IPS DF 6.9 (cell line): ENCODE data around the gene MMP15.
A peak's percentile ranks its signal among the peaks of the same experiment; 100 is the strongest.
"Not testable (repeated sequence)": the region's sequence is repeated elsewhere in the genome, so short reads cannot be mapped to it uniquely, and the experiment has no call there.

Experiments used
- DNase-seq: peaks from one replicate; pipeline ENCODE4 v3.0.0-alpha.2; 2013; ENCODE audit warnings: low read depth, low spot score
- H3K27ac ChIP-seq: one replicate; pipeline ENCODE4 v1.5.1; 2013; ENCODE audit warnings: low read length, control low read depth
- H3K27me3 ChIP-seq: 2 replicates; pipeline ENCODE4 v1.6.1; 2013; ENCODE audit warnings: mild to moderate bottlenecking, low read length; ENCODE audit not compliant: control insufficient read depth, insufficient read depth
- H3K36me3 ChIP-seq: 2 replicates; pipeline ENCODE4 v1.6.1; 2013; ENCODE audit warnings: low read length; ENCODE audit not compliant: control insufficient read depth, insufficient read depth
- H3K4me1 ChIP-seq: 2 replicates; pipeline ENCODE4 v1.6.1; 2013; ENCODE audit warnings: low read length; ENCODE audit not compliant: control insufficient read depth, insufficient read depth
- H3K4me3 ChIP-seq: 2 replicates; pipeline ENCODE4 v1.5.1; 2013; ENCODE audit warnings: mild to moderate bottlenecking, low read length
- H3K9me3 ChIP-seq: 2 replicates; pipeline ENCODE4 v1.6.1; 2013; ENCODE audit warnings: low read length, inconsistent platforms; ENCODE audit not compliant: control insufficient read depth, insufficient read depth
- WGBS: extraction: QIAGEN DNeasy Blood & Tissue Kit; methylation state at CpG from one replicate; pipeline ENCODE4 v1.1.7; 2013; ENCODE audit warnings: mixed read lengths, missing lambda C conversion rate; ENCODE audit not compliant: insufficient read length, insufficient coverage; 5-methylcytosine and 5-hydroxymethylcytosine counted together

Gene MMP15

DNA sequence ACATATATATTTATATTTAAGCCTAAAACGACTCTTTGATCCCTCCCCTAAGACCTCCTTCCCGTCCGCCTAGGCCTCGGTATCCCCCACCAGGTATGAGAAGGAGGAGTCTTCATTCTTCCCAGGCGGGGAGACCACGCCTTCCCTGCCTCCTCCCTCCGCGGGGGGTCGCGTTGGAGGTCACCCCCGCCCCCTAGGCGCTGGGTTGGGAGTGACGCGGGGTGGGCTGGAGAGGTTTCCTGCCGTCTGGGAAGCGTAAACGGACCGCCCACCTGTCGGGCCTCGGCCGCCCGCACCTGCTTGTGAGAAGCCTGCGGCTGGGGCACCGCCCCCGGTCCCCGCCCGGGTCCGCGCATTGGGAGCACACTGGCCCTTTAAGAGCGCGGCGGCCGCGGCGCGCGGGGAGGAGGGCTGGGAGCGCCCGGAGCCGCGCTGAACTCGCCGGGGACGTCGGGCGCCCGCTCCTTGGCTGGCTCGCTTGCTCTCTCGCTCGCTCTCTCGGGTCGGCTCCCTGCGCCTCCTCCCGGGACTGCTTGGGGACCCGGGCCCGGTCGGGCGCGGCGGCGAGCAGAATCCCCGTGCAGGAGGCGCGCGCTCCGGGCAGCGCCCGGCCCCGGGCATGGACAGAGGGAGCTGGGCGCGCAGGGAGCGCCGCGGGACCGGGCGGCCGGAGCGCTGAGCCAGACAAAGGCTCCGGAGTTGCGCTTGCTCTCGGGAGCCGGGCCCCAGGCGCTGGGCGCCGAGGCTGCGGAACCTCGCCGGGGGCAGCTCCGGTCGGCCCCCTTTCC is at the start of gene MMP15:
Gene MMP15 (plus strand): TSS at position 404 of the 788 bp plus-strand sequence. CDS start 597 bp downstream, outside the sequence.
- H3K9me3 ChIP-seq = no peaks in the 10 kb centered on the region
- no peaks in the 10 kb centered on the region for H3K27me3 ChIP-seq
- H3K4me3 ChIP-seq = peak within 1 kb of the TSS; percentile 68
- no peak within 1 kb of the TSS for H3K27ac ChIP-seq
- no CpG with 5 or more reads among the region's 90 CpGs for WGBS
- peak; percentile 93 for DNase-seq
- H3K4me1 ChIP-seq = peaks cover 14% of the 10 kb centered on the region
- no peaks in the 10 kb centered on the region for H3K36me3 ChIP-seq

DNA sequence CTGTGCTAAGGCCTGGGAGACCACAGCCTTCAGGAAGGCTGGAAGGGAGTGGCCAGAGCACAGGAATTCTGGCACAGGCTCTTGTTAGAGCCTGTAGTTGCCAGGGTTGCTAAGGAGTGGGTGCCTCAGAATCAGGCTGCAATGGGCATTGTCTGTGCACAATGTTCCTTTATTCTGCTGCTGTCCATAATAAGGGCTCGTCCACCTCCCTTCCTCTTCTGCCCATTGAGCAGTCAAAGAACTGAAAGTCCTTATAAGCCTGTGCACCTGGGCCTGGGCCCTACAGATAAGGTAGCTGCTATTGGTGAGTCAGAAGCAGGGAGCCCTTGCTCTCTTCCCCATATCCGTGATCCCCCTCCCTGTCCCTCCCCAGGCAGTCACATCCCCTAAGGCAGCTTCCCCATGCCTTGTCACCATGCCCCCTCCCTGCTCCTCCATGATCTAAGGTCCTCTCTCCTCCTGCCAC is 49.2 kb upstream of the MMP15 start:
- Histone ChIP-seq H3K9me3 (no peaks in the 10 kb centered on the region), H3K4me1 (no peaks in the 10 kb centered on the region), H3K36me3 (no peaks in the 10 kb centered on the region), H3K4me3 (no peak overlapping the region), H3K27me3 (no peaks in the 10 kb centered on the region), H3K27ac (no peak overlapping the region)
- no peak for DNase-seq
- no CpG with 5 or more reads among the region's 2 CpGs for WGBS

DNA sequence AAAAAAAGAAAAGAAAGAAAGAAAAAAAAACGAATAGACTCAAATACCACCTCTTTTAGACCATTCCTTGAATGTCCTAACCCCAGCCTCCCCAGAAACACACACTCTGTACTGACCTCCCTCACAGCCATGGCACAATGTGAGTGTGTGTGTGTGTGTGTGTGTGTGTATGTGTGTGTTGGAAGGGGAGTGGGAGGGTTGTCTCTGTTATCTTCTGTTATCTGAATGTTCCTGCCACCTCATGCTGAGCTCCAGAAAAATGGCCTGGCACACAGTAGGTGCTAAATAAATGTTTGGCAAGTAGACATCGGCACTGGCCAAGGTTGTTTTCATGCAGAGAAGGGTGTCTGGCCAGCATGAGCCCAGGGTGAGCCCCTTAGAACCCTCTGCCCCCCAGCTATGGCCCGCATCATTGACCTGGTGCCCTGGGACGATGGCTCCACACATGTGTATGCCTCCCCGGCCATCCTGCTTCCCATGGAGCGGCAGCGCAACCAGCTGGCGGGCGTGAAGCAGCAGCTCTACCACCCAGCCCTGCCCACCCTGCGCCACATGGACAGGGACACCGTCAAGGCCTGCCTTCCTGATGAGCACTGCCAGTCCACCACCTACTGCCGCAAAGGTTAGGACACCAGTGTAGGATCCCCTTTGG is 48.0 kb upstream of the MMP15 start:
- H3K27ac ChIP-seq = no peak overlapping the region
- no CpG with 5 or more reads among the region's 12 CpGs for WGBS
- no peaks in the 10 kb centered on the region for H3K36me3 ChIP-seq
- no peak overlapping the region for H3K4me3 ChIP-seq
- no peaks in the 10 kb centered on the region for H3K4me1 ChIP-seq
- DNase-seq = no peak
- H3K27me3 ChIP-seq = no peaks in the 10 kb centered on the region
- no peaks in the 10 kb centered on the region for H3K9me3 ChIP-seq

DNA sequence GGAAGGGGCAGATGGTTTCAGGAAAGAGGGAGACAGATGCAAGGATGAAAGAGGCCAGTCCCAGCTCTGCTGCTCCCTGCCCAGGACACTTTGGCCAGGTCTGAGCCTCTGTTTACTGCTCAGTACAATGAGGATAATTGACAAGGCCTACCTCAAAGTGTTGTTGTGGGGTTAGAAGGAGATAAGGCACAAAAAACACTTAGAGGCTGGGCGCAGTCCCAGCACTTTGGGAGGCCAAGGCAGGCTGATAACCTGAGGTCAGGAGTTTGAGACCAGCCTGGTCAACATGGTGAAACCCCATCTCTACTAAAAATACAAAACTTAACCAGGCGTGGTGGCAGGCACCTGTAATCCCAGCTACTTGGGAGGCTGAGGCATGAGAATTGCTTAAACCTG is 47.5 kb upstream of the MMP15 start:
- H3K4me3 ChIP-seq, H3K27me3 ChIP-seq, DNase-seq, H3K27ac ChIP-seq, H3K9me3 ChIP-seq, H3K4me1 ChIP-seq, H3K36me3 ChIP-seq: not testable (repeated sequence)
- no CpG with 5 or more reads among the region's 2 CpGs for WGBS

DNA sequence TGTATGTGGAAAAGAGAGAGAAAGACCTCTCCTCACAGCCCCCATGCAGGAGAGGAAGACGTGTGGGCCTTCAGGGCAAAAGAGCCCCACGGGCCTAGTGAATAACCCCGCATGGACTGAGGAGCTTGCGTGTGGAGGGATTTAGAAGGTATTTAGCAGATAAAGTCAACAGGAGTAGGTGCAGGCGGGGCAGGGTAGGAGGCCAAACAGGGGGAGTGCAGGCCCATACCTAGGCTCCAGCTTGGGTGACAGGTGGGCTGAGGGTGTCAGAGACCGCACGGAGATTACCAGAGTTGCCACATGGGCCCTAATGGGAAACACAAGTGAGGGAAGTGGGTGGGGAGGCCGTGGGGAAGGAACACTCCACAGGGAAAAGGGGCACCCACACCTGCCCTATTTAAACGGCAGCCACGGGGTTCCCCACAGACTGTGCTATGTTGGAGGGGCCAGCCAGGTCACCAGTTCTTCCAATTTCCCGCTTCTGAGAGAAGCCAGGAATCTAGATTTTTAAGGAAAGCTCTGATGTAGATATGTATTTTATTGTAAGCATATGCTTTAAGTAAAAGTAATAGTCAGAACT is 46.5 kb upstream of the MMP15 start:
- Histone ChIP-seq H3K27me3 (no peaks in the 10 kb centered on the region), H3K4me1 (no peaks in the 10 kb centered on the region), H3K4me3 (no peak overlapping the region), H3K9me3 (no peaks in the 10 kb centered on the region), H3K36me3 (no peaks in the 10 kb centered on the region), H3K27ac (no peak overlapping the region)
- WGBS = no CpG with 5 or more reads among the region's 11 CpGs
- DNase-seq = no peak

DNA sequence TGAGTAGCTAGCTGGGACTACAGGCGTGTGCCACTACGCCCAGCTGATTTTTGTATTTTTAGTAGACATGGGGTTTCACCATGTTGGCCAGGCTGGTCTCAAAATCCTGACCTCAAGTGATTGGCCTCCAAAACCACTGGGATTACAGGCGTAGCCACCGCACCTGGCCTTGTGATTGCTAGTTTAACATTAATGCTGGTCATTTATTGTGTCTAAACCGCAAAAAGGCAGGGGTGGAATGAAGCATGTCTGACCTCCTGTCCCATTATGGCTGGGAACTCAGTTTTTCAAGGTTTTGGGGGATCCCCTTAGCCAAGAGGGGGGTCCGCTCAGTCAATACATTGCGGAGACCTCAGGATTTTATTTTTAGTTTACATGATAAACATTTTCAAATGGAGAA is 43.9 kb upstream of the MMP15 start:
- WGBS = no CpG with 5 or more reads among the region's 7 CpGs
- DNase-seq = no peak
- Histone ChIP-seq H3K27ac (no peak overlapping the region), H3K4me3 (no peak overlapping the region), H3K27me3 (peaks cover 7% of the 10 kb centered on the region; the same call in 1 of the 2 replicates), H3K36me3 (no peaks in the 10 kb centered on the region), H3K9me3 (no peaks in the 10 kb centered on the region), H3K4me1 (no peaks in the 10 kb centered on the region)

DNA sequence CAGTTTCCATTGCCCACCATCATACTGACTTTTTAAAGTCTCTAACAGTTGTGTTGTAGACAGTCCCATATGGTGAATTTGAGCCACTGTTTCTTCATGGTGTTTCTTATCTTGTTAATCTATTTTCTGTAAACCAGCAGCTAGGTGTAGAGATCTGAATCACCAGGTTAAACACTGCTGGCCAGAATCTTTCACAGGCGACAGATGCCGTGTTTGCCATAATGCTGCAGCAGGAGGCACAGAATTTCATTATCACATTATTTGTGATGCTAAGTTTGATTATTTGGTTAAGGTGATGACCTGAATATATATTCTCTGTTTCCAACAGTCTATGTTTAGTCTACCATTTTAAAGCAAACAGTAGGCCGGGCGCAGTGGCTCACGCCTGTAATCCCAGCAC is 43.2 kb upstream of the MMP15 start:
- H3K27me3 ChIP-seq = peaks cover 7% of the 10 kb centered on the region; the same call in 1 of the 2 replicates
- H3K4me3 ChIP-seq = no peak overlapping the region
- H3K9me3 ChIP-seq = no peaks in the 10 kb centered on the region
- DNase-seq = no peak
- WGBS = no CpG with 5 or more reads among the region's 5 CpGs
- H3K4me1 ChIP-seq = no peaks in the 10 kb centered on the region
- H3K27ac ChIP-seq = no peak overlapping the region
- H3K36me3 ChIP-seq = no peaks in the 10 kb centered on the region

DNA sequence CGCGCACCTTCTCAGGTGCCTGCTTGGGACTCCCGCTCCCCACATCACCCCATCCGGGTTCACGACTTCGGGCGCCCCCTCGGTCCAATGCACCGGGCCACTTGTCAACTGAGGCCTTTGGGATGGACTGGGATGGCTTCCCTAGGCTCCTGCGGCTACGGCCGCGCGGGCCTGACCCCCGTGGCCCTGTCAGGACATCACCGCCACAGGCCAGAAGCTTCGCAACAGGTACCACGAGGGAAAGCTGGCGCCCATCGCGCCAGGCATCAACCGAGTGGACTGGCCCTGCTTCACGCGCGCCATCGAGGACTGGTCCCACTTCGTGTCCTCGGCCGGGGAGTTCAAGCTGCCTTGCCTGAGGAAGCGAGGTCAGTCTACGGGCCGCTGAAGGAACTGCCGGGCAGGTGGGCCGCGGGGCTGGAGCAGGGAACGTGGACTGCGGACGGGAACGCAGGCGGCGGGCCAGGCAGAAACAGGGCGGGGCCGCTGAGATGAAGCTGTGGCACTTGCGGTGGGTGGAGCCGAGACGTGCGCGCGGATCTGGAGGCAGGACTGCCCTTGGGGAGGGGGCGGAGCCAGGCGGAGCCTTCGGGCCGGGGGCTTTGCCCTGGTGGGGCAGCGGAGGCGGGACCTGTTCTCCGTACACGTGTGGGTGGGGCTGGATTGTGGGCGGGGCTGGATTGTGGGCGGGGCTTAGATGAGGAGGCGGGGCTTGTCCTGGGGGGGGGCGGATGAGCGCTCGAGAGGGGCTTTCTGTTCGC is 40.9 kb upstream of the MMP15 start:
- Histone ChIP-seq H3K4me1 (no peaks in the 10 kb centered on the region), H3K9me3 (no peaks in the 10 kb centered on the region), H3K4me3 (peak overlapping the region; percentile 58; the same call in 1 of the 2 replicates), H3K36me3 (no peaks in the 10 kb centered on the region), H3K27ac (no peak overlapping the region), H3K27me3 (peaks cover 7% of the 10 kb centered on the region; the same call in 1 of the 2 replicates)
- no CpG with 5 or more reads among the region's 64 CpGs for WGBS
- peak; percentile 83 for DNase-seq

DNA sequence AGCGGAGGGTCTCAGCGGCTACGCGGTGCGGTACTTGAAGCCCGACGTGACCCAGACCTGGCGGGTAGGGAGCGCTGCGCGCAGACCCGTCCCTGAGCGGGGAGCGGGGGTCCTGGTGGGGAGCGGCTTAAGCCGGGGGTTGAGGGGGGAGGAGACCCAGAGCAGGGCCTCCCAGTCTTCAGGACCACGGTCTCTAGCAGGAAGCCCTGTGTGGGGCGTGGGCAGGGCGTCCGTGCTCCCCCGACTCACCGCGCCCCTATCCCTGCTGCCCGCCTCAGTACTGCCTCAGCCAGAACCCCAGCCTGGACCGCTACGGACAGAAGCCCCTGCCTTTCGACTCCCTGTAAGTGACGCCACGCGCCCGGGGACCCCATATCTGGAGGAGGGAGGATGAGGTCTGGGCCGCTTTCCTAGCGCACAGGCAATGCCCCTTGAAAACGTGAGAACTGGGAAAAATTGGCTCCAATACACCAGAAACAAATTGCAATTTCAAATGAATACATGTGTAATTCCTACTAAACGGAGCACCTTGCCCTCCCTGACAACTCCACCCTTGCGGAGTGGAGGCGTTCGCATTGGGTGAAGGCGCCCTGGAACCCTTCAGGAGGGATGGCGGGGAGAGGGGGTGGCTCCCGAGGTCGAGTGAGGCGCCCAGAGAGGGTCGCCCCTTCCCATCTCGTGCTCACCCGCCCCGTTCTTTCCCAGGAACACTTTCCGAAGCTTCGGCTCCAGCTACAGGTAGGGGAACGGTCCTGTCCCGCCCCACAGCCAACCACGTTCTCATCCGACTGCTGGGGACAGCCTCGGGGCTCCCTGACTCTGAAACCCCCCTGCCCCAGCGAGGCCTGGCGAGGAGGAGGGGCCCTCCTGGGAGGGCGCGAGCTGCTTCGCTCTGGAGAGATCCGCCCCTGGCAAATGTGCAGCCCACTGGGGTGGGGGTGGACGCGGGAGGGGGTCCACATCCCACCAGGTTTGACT is 40.1 kb upstream of the MMP15 start:
- H3K36me3 ChIP-seq = no peaks in the 10 kb centered on the region
- peak overlapping the region; percentile 58; the same call in 1 of the 2 replicates for H3K4me3 ChIP-seq
- H3K27ac ChIP-seq = no peak overlapping the region
- peaks cover 7% of the 10 kb centered on the region; the same call in 1 of the 2 replicates for H3K27me3 ChIP-seq
- DNase-seq = no peak
- no peaks in the 10 kb centered on the region for H3K4me1 ChIP-seq
- no CpG with 5 or more reads among the region's 62 CpGs for WGBS
- no peaks in the 10 kb centered on the region for H3K9me3 ChIP-seq
